ENCODE measurements around the gene DPYD. TPM values are rescaled to one million over a fixed set of nuclear protein-coding genes. Genes with fewer than 3 reads are reported as not detected.

Gene DPYD
- total and polyA plus RNA-seq, 9 of the 15 experiments (the other 6 are each of a cell fraction or from before 2014, with no cell fraction given) = 0.03 to 0.25 (median 0.08) TPM; not detected in 2

DNA sequence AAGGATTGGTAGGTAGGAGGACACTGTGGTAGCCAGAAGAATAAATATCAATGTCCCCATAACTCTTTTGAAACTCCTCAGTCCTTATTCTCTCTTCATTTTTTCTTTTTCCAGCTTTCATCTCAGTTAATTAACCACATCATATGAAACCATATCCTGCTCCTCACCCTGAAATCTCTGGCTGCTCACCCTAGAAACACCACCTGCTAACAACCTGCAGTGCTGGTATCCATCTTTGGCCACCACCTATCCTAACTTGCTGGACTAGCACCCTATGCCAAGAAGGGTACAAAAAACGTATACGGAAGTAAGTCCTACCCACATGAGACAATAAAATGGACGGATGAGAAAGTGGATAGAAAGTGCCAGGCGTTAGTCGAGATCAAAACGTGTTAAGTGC is 13.7 kb upstream of the DPYD start:
- Histone ChIP-seq H3K9me1 (ENCODE audit: control insufficient read depth, insufficient read depth, low read length) (no peaks in the 10 kb centered on the region), H3K4me1 (replicated peaks in 1 of 2; ENCODE audit: control insufficient read depth in 2 of 2, insufficient read depth in 2 of 2, low read length in 2 of 2) (no peaks in the 10 kb centered on the region), H3K4me2 (ENCODE audit: insufficient read depth, low read length) (no peak overlapping the region), H3K9ac (ENCODE audit: insufficient read depth in 1 of 2, low read depth in 2 of 2, low read length in 2 of 2) (no peak overlapping the region), H4K20me1 (replicated peaks; ENCODE audit: control insufficient read depth, insufficient read depth, low read length) (no peaks in the 10 kb centered on the region), H3K27me3 (ENCODE audit: control insufficient read depth in 2 of 2, insufficient read depth in 2 of 2, low read length in 2 of 2) (no peaks in the 10 kb centered on the region), H2AFZ (ENCODE audit: low read depth, low read length) (no peak overlapping the region), H3K9me3 (replicated peaks; ENCODE audit: control insufficient read depth, insufficient read depth, low read depth, low read length) (no peaks in the 10 kb centered on the region), H3K27ac (ENCODE audit: extremely low read depth, low read depth, low read length) (no peak overlapping the region), H3K36me3 (ENCODE audit: control insufficient read depth, insufficient read depth, low read length) (no peaks in the 10 kb centered on the region), H3K4me3 (no peak overlapping the region), H3K79me2 (ENCODE audit: control insufficient read depth, insufficient read depth, low read length) (no peaks in the 10 kb centered on the region)
- FAIRE-seq (no peak), DNase-seq (ENCODE audit: extremely low read depth in 1 of 4, low spot score in 3 of 4) (no peak), ATAC-seq (no peak)
- intact Hi-C loops (cut with micrococcal nuclease) (no loop called here), in situ Hi-C loops (cut with MboI) (no loop called here)
- no TSS peak for BruUV-seq (replicated peaks)
- ChIA-PET CTCF (ENCODE audit: low intra/inter-chr PET ratio) (no interaction called here), POLR2A (no interaction called here)
- no peak for TF ChIP-seq FOXK1 (CRISPR knock-in tag; IDR thresholded peaks at IDR 0.05; ENCODE audit: borderline replicate concordance)
- no peak for TF ChIP-seq SMAD1 (IDR thresholded peaks at IDR 0.05; ENCODE audit: low read depth, low read length, partially characterized antibody)
- TF ChIP-seq ZNF212 (CRISPR knock-in tag; IDR thresholded peaks at IDR 0.05) = no peak
- TF ChIP-seq, protein P1, sequence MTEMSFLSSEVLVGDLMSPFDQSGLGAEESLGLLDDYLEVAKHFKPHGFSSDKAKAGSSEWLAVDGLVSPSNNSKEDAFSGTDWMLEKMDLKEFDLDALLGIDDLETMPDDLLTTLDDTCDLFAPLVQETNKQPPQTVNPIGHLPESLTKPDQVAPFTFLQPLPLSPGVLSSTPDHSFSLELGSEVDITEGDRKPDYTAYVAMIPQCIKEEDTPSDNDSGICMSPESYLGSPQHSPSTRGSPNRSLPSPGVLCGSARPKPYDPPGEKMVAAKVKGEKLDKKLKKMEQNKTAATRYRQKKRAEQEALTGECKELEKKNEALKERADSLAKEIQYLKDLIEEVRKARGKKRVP (CRISPR knock-in tag; IDR thresholded peaks at IDR 0.05) = no peak
- WGBS (ENCODE audit: insufficient coverage, low coverage, missing lambda C conversion rate) = 1% methylated on average over 6 of the region's 6 CpGs
